SW480 (cell line): ENCODE results near the gene FAM163A.

ENCODE experiments used
- DNase-seq: peaks from one replicate; pipeline ENCODE4 v3.0.0-alpha.2; 2016; ENCODE audit warnings: low spot score

FAM163A gene

DNA sequence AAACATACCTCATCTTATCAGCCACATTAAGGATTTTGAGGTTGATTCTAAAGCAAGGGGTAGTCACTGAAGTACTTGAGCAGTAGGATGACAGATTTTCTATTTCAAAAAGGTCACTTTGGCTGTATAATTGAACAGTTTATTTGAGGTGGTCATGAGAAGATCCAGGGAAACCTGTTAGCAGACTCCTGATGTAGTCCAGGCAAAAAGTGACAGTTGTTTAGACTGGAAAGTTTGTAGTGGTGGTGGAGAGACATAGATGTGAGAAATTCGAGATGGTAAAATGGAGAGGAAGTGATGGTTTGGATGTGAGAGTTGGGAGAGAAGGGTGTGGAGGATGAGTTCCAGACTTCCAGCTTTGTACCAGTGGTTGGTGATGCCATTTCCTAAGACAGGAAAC is 7.5 kb downstream of the FAM163A start:
- no peak for DNase-seq

GRCh38 chr1:179753061-179753460 is 10.0 kb downstream of the FAM163A start:
- no peak for DNase-seq

GRCh38 chr1:179754041-179754624 is 11.0 kb downstream of the FAM163A start:
- no peak for DNase-seq

DNA sequence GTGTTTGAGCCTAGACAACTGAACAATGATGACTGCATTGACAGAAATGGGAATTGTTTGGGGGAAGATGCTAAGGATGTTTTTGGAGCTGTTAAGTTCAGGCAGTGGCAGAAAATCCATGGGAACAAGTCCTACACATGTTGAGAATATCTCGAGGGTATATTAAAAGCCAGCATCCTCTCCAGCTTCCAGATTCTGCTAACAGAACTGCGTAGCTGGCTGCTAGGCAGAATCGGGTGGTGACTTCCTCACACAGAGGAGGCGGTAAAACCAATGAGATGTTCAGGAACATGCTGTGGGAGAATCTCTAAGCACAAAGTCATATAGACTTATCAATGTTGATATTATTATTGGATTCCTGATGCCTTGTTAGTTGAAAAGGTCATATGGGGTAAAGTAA is 14.8 kb downstream of the FAM163A start:
- DNase-seq = no peak

- no peak for DNase-seq
Measured at GRCh38 chr1:179760521-179760920, 17.4 kb downstream of the FAM163A start.

GRCh38 chr1:179761296-179761695 is 18.2 kb downstream of the FAM163A start:
- DNase-seq = no peak

DNA sequence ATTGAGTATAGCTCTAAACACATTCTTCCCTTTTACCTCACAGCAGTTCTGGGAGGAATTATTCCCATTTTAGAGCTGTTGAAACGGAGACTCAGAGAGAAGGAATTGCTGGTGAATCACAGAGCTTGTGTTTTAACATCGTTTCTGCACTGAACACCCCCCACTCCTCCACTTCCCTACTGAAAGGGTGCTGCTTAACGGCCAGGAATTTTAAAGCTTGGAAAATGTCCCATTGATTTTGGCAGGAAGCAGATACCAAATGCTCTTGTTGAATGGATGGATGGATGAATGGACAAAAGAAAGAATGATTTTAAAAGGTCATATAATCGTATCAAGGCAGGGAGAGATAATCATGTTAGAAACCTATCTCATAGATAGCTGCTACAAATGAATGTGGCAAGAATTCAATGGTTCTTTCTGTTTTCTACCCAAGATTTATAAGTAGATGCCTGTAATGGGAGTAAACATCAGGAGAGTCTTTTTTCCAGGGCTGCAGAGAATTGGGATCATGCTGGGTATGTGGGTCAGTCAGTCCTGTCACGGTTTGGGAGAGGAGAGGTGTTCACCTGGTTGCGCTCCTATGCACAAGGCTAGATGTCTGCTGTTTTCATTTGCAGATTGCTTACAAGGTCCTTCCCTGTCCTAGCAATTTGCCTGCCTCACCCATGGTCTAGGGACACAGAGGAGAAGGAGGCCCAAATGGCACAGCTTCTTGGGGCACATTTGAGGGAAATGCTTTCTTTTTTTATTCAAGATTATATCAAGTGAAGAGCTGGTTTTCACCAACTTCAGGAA is 19.0 kb downstream of the FAM163A start:
- DNase-seq = no peak

DNA sequence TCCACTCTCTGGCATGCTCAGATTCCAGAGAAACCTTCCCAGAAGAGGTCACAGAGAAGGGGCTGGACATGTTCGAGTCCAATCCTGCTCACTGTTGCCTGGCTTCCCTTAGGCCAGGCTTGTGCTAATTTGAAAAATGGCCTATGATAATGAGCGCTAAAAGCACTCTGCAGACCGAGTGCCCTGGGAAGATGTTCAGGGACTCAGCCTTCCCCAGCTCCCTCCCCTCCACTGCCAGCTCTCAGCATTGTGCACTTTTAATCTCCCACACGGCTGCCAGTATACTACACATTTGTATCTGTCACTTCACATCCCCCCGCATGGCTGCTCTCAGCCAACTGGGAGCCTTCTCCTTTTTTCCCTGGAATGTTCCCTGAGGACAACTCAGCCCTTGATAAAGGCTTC is 24.1 kb downstream of the FAM163A start:
- no peak for DNase-seq

DNA sequence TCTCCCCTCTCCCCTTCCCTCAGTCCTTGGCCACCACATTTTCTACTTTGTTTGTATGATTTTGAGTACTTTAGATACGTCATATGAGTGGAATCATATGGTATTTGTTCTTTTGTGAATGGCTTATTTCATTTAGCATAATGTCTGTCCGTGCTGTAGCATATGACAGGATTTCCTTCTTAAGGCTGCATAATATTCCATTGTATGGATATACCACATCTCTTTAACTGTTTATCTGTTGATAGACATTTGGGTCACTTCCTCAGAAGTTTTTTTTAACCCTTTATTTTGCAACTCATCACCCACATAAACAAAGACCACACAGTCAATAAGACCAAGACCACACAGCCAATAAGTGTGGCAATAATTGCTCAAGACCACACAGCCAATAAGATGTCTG is 24.9 kb downstream of the FAM163A start:
- DNase-seq = no peak

DNA sequence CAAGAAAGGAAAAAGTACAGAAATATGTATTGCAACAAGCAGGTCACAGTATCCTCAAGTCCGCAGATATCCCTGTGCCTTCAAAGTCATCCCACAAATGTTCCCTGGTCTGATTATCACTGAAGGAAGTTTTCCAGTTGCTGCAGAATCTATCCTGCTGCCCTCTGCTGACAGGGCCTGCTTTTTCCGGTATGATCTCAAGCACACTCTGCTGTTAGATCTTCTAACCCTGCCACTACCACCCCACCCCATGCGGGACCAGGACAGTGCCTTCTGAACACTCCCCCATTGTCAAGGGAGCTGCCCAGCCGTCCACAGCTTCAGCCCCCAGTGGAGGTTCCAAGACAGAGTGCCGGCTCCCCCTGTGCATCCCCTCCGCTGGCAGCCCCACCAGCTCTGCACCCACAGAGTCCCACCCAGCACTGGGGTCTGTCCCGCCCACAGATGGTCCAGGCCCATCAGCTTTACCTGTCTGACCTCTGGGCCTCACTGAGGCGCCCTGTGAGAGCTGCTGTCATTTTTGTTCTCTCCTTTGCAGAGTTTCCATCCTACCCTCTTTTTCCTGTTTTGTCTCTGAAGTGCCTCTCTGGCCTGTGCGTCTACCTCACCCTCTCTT is 27.9 kb downstream of the FAM163A start:
- DNase-seq = no peak

DNA sequence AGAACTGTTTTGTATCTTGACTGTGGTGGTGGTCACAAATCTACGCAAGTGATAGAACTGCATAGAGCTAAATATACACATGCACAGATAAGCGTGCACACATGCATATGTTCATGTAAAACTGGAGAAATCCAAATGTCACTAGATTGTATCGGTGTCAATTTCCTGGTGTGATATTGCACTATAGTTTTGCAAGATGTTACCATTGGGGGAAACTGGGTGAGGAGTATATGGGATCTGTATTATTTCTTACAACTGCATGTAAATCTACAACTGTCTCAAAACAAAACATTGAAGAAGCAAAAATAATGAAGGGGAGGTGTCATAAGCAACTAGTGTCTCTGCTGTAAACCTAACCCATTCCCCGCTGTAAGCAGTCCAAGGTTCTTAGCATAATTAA is 30.2 kb downstream of the FAM163A start:
- DNase-seq = no peak

- DNase-seq = no peak
Measured at GRCh38 chr1:179774000-179774399, 30.9 kb downstream of the FAM163A start.

DNA sequence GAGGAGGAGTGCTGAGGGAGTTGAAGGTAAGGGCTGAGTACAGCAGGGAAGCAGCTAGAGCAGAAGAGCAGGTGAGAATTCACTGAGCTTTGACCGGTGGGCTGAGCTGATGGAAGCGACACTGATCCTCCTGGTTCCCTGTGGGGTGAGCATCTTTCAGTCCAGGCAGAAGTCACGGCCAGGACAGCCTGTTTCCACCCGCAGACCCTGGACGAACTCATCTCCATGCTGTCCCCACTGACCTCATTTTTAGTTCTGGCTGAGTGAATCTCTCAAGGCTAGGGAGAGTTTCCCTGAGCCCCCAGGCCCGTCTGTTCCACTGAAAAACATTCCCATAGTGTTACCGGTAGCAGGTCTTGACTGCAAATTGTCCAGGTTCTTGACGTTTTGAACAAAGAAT is 31.5 kb downstream of the FAM163A start:
- DNase-seq = no peak

DNA sequence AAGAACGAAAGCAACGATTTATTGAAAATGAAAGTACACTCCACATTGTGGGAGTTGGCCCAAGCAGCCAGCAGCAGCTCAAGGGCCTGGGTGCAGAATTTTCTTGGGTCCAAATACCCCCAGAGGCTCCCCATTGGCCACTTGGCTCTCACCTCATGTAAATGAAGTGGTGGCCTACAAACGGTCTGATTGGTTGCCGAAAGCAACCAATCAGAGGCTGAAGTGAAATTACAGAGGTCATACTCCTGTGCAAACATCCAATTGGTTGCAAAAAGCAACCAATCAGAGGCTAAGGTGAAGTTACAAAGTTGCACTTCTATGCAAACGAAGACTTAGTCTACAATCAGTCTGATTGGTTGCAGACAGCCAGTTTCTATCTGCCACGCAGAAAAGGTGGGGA is 31.9 kb downstream of the FAM163A start:
- no peak for DNase-seq

- no peak for DNase-seq
Measured at GRCh38 chr1:179776831-179777230, 33.7 kb downstream of the FAM163A start.

DNA sequence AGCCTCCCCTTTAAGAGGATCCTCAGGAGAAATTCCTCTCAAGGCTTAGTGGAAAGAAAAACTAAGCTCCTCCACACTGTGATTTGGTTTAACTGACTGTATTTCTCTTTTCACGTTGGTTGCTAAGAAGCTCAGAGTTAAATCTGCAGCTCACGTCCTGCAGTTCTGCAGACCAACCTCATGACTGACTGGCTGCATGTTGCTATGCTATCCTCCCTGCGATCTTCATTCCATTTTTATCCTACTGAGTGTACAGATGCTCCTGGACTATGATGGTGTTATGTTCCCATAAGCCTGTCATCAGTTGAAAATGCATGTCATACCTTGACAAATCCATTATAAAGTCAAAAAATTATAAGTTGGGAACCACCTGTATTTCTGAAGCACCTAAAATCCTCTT is 34.6 kb downstream of the FAM163A start:
- no peak for DNase-seq

DNA sequence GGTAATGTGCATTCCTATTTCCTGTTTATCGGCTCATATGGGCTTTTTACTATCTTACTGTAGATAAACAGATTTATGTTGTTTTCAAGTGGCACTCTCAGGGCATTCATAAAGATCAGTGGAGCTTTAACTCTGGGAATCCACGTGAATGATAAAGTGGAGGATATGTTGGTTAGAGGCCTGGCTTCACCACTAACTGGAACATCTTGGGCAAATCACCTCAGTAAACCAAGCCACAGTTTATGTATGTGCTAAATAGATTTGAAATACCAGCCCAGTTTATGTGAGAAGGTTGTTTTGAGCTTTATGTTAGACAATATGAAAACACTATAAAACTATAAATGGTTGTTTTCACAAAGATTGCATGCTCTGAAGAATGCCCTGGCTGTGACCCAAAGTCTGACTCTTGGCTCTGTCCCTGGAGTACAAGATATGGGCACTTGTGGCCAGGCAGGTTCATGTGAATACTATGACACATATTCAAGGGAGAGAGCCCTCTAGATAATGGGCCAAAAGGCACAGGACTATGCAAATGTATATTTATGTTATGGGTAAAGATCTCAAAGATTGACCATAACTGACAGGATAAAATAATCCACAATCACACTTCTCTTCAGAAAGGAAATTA is 36.7 kb downstream of the FAM163A start:
- no peak for DNase-seq

- no peak for DNase-seq
Measured at GRCh38 chr1:179781962-179782361, 38.9 kb downstream of the FAM163A start.

GRCh38 chr1:179785031-179785431 is 41.9 kb downstream of the FAM163A start:
- peak; percentile 14 for DNase-seq

GRCh38 chr1:179785728-179786127 is 42.6 kb downstream of the FAM163A start:
- DNase-seq = no peak

DNA sequence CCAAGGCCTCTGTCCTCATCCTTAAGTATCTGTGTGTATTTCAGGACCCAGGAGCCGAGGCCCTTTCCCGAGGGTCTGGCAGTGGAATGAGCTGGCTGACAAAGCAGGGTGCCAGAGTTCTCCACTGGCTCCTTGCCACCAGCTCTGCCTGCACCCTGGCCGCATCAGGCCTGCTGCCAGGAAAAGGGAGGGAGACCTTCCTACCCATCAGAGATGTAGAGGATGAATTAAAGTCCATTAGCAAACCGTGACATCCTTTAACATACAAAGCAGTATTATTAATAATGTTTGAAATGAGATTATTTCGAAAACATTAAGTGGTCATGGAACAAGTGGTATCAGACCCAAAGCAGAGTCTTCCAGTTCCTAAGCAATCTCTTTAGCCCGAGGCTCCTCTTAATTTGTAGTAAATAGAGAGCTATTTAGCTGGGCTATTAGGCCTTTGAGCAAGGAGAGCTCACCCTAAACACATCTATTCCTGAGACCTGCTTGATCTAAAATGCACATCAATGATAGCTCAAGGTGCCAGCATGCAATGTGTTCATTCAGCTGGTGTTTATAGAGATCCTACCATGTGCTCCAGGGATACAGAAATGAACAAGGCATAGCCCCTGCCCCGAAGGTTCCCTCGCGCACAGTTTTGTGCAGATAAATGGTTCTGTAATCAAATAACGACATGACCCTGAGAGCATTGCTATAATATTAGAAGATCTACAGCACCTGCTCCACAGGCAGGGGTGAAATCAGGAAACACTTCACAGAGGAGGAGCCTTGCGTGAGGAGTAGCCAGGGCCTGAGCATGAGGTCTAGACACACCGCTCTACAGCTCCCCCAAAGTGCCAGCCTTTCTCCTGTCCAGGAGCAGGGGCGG is 44.0 kb downstream of the FAM163A start:
- DNase-seq = no peak

DNA sequence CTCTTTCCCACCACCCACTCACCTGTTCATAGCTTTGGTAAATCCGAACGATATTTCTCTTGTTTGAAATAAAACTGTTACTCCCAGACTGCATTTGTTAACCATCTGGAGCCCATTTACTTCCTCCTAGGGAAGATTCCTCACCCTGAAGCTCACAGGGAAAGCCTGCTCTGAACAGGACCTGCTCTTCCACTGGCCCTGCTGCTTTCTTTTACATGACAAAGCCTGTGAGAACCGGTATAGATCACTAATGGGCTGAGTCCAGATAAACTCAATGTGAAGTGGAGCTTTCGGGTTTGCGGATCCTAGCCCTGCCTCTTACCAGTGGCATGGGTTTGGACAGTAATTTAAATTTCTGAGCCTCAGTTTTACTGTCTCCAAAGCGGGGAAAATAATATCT is 45.2 kb downstream of the FAM163A start:
- no peak for DNase-seq
